ELR (cell line): Measurements from ENCODE around the gene DCLRE1B.
A peak's percentile ranks its signal among the peaks of the same experiment; 100 is the strongest.

Experiments used
- DNase-seq: peaks from one replicate; pipeline ENCODE4 v3.0.0-alpha.2; 2015; ENCODE audit warnings: low read depth

DCLRE1B gene

GRCh38 chr1:113887402-113888175, 17.5 kb upstream of the DCLRE1B start, which contains the start of gene BCL2L15:
Gene BCL2L15, minus strand, starts transcription at chr1:113887581. Its CDS starts 206 bp downstream, at chr1:113887375.
- DNase-seq, result peak; percentile 19

- DNase-seq, result no peak
Measured at GRCh38 chr1:113890816-113891215, 14.3 kb upstream of the DCLRE1B start.

- no peak for DNase-seq
Measured at GRCh38 chr1:113891631-113892220, 13.4 kb upstream of the DCLRE1B start.

DNA sequence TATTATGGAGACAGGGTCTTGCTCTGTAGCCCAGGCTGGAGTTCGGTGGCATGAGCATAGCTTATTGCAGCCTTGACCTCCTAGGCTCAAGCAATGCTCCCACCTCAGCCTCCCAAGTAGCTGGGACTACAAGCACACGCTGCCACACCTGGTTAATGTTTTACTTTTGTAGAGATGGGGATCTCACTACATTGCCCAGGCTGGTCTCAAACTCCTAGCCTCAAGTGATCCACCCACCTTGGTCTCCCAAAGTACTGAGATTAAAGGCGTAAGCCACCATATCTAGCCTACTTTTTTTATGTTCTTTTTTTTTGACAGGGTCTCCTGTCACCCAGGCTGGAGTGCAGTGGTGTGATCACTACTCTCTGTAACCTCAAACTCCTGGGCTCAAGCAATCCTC, 11.9 kb upstream of the DCLRE1B start:
- no peak for DNase-seq

GRCh38 chr1:113895098-113895497, 10.0 kb upstream of the DCLRE1B start:
- DNase-seq, result no peak

DNA sequence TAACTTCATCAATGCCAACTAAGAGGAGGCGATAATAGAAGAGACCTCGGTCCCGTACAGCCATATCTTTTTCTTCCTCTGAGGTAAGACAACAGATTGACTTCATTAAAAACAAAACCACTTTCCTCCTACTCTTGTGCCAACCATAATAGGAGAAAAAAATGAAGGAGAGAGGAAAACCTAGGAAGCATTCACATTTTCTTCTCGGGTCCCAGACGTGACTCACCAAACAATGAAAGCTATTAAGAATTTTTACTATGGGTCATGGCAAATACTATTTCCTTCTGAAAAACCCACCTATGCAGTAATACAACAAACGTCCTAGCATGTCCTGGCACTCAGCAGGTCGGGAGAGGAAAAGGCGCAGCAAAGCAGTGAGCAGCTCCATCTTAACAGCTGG, 9.2 kb upstream of the DCLRE1B start:
- DNase-seq, result no peak

DNA sequence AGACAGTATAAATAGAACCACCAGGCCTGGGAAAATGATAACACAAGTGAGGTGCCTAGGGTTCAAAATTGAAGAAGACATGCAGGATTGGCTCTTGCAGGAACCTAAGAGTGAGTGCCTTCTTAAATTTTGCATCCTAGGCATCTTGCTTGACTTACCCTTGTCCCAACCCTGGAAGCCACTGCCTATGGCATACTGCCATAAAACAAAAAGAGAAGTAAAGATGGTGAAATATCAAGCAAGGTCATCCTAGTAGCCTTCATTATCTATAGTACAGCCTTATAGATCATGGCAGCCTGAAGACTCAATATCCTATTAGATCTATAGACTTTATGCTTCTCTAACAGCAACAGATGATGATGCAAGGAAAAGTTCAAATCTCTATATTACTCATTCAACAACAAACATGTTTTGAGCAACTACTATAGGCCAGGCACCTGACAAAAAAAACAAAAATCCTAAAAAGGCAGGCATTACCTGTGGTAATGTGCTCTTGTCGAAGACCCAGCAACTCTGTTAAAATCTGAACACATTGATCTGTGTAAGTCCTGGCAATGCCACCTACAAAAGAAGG, 6.8 kb upstream of the DCLRE1B start:
- no peak for DNase-seq

GRCh38 chr1:113899111-113899510, 6.0 kb upstream of the DCLRE1B start:
- no peak for DNase-seq

GRCh38 chr1:113901191-113901590, 3.9 kb upstream of the DCLRE1B start:
- DNase-seq, result no peak

DNA sequence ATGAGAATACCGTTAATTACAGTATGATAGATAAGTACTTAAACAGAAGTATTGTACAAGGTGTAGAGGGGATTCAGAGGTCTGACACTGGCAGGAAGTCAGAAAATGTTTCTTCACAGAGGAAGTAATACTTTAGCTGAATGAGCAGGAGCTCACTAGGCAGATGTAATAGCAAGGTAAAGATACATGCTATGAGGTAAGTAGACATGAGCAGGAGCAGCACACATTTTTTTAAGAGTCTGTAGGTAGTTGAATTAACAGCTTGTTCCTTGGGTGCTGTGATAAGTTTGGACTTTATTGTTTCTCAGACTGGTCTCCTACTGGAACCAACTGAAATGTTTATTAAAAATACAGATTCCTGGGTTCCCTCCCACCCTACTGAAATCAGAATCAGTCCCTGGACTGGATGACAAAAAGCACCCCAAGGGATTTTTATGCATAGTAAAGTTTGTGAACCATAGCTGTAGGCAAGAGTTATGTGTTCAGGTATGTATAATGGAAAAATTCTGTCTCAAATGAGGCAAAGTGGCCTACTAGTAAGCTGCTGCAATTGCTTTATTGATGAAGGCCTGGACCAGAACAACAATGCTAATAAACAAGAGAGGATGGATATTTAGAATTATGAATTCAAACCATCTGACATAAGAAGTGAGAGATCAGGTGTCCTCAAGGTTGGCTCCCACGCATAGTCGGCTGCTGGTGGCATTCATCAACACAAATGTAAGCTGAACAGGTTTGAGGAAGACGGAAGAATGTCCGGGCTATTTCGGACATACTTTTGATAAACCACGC, 1.4 kb upstream of the DCLRE1B start:
- DNase-seq, result peak; percentile 36

- no peak for DNase-seq
Measured at GRCh38 chr1:113904293-113904673, 843 bp upstream of the DCLRE1B start.

DNA sequence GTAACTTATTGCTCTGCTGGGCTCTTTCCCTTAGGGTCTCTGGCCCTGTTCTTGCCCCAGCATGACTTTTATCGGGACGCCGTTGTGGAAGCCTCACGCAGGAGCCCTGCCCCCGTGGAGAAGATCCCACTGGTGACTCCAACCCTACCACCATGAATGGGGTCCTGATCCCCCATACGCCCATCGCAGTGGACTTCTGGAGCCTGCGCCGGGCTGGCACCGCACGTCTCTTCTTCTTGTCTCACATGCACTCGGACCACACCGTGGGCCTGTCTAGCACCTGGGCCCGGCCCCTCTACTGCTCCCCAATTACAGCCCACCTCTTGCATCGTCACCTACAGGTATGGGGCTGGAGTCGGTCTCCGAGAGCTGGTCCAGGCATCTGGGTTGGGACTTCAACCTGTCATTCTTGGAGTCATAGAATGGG, 322 bp downstream of the DCLRE1B start:
- peak; percentile 25 for DNase-seq

GRCh38 chr1:113912594-113913311, 7.6 kb downstream of the DCLRE1B start:
- DNase-seq, result no peak

- no peak for DNase-seq
Measured at GRCh38 chr1:113913312-113913668, 8.2 kb downstream of the DCLRE1B start.

DNA sequence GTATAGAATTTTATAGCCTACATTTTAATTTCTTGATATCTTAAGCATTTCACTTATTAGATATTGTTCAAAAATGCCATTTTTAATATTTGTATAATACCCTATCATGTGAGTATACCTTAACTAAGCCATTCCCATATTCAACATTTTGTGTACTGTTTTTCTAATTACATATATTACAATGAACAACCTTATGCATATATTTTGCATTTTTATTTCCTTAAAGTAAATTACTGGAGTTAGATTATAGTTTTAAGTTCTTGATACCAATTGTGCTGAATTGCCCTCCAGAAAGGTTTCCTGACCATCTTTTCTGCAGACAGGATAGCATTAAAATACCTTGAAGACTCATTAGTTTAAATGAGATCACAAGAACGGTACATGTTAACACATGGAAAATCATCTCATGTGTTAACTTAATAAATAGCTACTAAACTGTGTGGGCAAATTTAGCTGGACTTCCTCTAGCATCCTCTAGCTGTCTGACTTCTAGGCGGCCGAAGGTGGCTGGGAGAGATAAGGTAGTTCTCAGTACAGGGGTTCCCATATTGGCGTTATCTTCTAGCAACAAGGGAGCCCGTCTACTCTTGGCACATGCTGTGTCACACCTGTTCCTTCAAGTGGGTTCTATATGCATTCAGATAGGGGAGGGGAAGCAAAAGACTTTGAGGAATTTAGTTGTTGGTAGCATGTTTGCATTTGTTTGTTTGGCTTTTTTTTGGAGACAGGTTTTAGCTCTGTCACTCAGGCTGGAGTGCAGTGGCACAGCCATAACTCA, 8.9 kb downstream of the DCLRE1B start:
- no peak for DNase-seq

DNA sequence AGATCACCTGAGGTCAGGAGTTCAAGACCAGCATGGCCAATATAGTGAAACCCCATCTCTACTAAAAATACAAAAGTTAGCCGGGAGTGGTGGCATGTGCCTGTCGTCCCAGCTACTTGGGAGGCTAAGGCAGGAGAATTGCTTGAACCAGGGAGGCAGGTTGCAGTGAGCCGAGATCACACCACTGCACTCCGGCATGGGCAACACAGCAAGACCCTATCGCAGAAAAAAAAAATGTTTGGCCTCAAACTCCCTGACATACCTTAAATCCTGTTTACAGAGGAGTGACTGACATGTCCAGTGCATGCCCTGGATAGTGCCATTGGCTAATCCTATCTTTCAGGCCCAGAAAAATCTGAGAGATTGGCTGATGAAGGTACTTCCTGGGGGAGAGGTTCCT, 11.8 kb downstream of the DCLRE1B start:
- no peak for DNase-seq

GRCh38 chr1:113917400-113918082, 12.4 kb downstream of the DCLRE1B start:
- DNase-seq, result peak; percentile 82

GRCh38 chr1:113918243-113918642, 13.1 kb downstream of the DCLRE1B start:
- DNase-seq, result no peak

DNA sequence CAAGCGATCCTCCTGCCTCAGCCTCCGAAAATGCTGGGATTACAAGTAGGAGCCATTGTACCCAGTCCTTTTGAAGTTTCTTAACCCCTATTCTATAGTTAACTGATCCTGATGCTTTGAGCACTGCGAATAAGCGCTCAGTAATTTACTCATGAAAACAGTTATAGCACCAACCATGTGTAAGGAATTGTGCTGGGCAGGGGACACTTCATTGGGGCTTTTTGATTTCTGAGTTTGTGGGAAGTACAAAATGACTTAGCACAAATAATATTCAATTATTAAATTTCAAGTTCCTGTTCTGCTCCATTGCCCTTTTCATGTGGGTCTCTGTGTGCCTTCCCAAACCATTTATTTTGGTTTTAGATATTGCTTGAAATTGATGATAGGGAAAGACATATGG, 17.8 kb downstream of the DCLRE1B start:
- no peak for DNase-seq

DNA sequence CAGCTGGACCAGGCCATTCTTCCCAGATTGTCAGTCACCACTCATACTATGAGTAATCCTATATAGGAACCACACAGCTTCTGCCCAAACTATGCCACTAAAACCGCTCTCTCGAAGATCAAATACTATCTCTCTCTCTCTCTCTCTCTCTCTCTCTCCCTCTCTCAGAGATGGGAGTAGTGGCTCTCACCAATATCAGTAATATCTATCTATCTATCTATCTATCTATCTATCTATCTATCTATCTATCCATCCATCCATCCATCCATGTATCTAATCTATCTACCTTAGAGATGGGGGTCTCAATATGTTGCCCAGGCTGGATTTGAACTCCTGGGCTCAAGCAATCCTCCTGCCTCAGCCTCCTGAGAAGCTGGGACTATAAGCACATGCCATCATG, 19.3 kb downstream of the DCLRE1B start:
- DNase-seq, result no peak
